Gastrocnemius medialis (tissue), 4 donors: ENCODE data around the gene SGCB.

Source experiments
- POLR2A ChIP-seq, 2 donors: fragments of 450-650 bp; IDR thresholded peaks; one replicate each; pipeline ENCODE4 v1.6.1; 2017; ENCODE audit warnings: antibody characterized with exemption in 2 of 2, mild to moderate bottlenecking in 2 of 2, moderate library complexity in 2 of 2
- TF ChIP-seq, protein P1 (sequence below), 5 experiments: fragments of 450-650 bp in 3 of 5; fragments of 200-600 bp in 2 of 5; sonication (generic) in 2 of 5; IDR thresholded peaks in 4 of 5; conservative IDR thresholded peaks in 1 of 5; 1 replicate in 4 of 5; 2 replicates in 1 of 5; pipeline ENCODE4 v1.5.1; 2016 to 2019; ENCODE audit warnings: antibody characterized with exemption in 5 of 5, mild to moderate bottlenecking in 3 of 5, moderate library complexity in 3 of 5

DNA sequence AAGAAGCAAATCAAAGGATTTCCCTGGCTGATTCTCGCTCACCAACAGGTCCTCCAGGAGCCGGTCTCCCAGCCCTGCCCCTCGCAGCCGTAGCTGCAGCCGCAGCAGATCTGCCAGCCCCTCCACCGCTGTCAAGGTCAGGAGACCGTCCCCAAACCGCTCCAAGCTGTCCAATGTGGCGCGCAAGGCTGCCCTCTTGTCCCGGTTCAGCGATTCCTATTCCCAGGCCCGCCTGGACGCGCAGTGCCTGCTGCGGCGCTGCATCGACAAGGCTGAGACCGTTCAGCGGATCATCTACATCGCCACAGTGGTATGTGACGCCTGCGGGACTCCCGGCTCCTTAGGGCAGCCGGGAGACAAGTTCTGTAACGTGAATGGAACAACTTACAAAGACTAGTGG, 38.6 kb upstream of the SGCB start:
- TF ChIP-seq POLR2A (IDR thresholded peaks at IDR 0.05), result no peak
- TF ChIP-seq, protein P1, sequence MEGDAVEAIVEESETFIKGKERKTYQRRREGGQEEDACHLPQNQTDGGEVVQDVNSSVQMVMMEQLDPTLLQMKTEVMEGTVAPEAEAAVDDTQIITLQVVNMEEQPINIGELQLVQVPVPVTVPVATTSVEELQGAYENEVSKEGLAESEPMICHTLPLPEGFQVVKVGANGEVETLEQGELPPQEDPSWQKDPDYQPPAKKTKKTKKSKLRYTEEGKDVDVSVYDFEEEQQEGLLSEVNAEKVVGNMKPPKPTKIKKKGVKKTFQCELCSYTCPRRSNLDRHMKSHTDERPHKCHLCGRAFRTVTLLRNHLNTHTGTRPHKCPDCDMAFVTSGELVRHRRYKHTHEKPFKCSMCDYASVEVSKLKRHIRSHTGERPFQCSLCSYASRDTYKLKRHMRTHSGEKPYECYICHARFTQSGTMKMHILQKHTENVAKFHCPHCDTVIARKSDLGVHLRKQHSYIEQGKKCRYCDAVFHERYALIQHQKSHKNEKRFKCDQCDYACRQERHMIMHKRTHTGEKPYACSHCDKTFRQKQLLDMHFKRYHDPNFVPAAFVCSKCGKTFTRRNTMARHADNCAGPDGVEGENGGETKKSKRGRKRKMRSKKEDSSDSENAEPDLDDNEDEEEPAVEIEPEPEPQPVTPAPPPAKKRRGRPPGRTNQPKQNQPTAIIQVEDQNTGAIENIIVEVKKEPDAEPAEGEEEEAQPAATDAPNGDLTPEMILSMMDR (IDR thresholded peaks at IDR 0.05 in 4 of 5, conservative IDR thresholded peaks at IDR 0.05 in 1 of 5), result no peak
